Cardiac septum (tissue), 1 donor: ENCODE results near the gene POU3F3. TPM values are rescaled to one million over a fixed set of nuclear protein-coding genes. Genes with fewer than 3 reads are reported as not detected.

Source experiments
- DNase-seq: peaks from one replicate; pipeline ENCODE4 v3.0.0-alpha.2; 2020; ENCODE audit warnings: low spot score
- intact Hi-C: fragments of 100-400 bp; cut with DNase I; formaldehyde crosslinking; loops from one replicate; pipeline ENCODE4 v1.14.0; 2022
- total RNA-seq: library from RNA; stranded (reverse); fragmentation: NEBNext Ultra II Directional; extraction: Animal tissue kit (Norgen Biotek cat#: 25700); gene quantifications from one replicate; pipeline ENCODE4 v1.2.1, GENCODE V29; 2021
- donor health status: DM: no; HTN: no; CAD: no.

Gene POU3F3
- total RNA-seq, 1 donor from 2014 or later, result 0.11 TPM

DNA sequence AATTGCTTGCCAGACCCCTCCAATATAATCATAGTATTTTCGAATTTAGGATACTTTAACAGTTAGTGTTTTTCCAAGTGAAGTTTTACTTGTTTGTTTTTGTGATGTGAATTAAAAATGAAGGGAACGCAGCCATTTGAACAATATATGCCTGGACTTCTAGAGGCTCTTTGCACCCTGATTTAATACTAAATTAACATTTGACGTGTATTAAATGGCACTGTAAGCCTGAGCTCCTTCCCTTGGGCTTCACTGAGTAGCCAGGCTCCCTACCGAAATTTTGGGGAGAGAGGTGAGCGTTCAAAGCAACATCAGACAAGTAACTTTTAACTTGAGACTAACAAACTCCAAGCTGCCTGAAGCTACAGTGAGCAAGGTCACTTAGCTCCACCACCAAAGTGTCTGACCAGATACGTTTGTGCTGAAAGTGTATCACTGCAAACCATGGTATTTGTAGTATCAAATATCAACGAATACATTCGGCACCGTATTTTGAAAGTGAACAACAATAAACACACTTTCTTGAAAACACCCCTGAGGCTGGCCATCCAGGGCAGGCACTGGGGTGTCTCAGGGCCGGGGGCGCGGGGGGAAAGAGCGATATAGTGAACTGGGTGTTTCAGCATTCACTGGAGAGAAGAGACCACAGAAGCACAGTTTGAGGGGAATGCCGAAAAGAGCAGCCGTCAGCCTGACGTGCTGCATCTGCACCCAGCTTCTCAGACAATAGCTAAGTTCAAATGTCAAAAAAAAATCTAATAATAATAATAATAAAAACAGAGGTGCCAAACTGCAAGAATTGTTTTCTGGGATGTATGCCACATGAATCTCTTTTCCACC lies 7.7 kb upstream of the POU3F3 start:
- intact Hi-C loops, result no loop called here
- no peak for DNase-seq

GRCh38 chr2:104846786-104847585 lies 6.9 kb upstream of the POU3F3 start:
- no peak for DNase-seq
- intact Hi-C loops, result no loop called here

DNA sequence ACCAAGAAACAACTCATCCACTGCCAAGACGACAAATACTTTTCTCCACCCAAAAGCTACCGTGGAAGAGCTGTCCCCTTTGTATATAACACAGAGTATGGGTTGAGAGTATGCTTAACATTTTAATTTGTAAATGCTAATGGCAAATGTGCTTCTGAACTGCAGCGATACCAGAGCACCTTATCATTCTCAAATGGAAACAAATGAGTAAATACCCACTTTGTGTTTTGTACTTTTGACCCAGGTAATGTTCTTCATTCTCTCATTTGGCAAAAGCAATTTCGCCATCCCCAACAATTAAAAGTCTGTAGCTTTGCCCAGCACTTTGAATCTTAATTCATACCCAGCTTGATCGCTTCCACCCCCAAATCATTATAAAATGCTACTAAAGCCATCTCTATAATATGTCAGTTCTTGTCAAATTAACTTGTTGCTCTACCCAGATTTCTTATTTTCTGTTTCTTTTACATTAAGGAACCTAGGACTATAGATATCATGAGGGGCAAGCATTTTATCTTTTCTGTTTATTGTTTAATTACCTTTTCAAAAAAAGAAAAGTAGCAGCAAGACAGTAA lies 6.2 kb upstream of the POU3F3 start:
- intact Hi-C loops, result no loop called here
- no peak for DNase-seq

GRCh38 chr2:104848526-104848925 lies 5.4 kb upstream of the POU3F3 start:
- DNase-seq, result no peak
- intact Hi-C loops, result no loop called here

GRCh38 chr2:104849101-104849500 lies 4.8 kb upstream of the POU3F3 start:
- no peak for DNase-seq
- intact Hi-C loops, result no loop called here

DNA sequence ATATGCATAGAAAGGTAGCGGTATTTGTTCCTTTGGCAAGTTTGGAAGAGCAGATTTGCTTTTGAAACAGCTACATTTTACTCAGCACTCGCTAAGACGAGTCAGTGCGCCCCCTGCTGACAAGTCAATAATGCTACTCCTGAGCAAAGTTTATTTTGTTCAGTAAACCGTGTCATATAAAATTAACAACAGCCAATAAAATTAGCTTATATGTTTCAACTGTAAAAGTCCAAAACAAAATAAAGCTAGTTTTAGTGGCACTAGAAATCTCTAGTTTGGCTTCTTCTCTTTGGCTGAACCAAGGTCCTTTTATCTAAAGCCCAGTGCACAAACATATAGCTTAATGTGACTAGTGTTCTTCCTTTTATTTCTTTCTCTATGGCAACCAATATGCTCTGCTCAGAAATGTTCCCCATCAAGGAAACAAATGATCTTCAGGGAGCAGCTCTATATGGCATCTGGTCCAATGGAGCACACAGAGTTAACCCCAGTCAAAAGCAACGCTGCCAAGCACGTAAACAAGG lies 4.2 kb upstream of the POU3F3 start:
- DNase-seq, result no peak
- intact Hi-C loops, result loop anchor here (5.0 kb wide), 1 partner anchor 192 kb away; no protein-coding TSS in a partner anchor

GRCh38 chr2:104850361-104851290 lies 3.3 kb upstream of the POU3F3 start:
- intact Hi-C loops, result loop anchor here (5.0 kb wide), 1 partner anchor 193 kb away; no protein-coding TSS in a partner anchor
- DNase-seq, result no peak

- intact Hi-C loops, result loop anchor here (5.0 kb wide), 1 partner anchor 194 kb away; no protein-coding TSS in a partner anchor
- no peak for DNase-seq
These were observed 2.4 kb upstream of the POU3F3 start for GRCh38 chr2:104851291-104852089.

DNA sequence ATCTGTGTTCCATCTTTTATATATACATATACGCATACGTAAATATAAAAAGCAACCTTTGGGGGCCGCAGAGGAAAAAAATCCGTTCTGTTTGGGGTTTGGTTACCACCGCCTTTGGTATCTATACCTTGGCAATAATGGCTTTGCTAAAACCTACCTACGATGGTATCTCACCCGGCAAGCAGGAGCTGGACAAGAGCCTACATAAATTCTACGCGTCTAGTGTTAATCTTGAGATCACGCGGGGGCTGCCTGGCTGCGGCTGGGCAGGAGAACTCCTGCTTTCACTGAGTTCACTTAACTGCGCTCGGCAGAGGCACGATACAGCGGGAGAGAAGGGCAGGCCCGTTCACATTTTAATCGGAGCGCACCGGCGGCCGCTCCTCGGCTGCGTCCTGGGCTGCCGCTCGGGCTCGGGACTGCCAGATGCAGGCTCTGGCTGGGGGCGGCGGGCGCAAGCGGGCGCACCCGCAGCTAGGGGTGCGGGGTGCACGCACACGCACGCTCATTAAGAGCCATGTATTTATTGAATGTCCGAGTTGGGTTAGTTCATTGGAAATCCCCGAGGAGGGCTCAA lies 1.7 kb upstream of the POU3F3 start:
- DNase-seq, result no peak
- intact Hi-C loops, result loop anchor here (5.0 kb wide), 1 partner anchor 195 kb away; no protein-coding TSS in a partner anchor

GRCh38 chr2:104854498-104855220 lies 744 bp downstream of the POU3F3 start:
- intact Hi-C loops, result loop anchor here (5.0 kb wide), 1 partner anchor 197 kb away; no protein-coding TSS in a partner anchor
- DNase-seq, result no peak

DNA sequence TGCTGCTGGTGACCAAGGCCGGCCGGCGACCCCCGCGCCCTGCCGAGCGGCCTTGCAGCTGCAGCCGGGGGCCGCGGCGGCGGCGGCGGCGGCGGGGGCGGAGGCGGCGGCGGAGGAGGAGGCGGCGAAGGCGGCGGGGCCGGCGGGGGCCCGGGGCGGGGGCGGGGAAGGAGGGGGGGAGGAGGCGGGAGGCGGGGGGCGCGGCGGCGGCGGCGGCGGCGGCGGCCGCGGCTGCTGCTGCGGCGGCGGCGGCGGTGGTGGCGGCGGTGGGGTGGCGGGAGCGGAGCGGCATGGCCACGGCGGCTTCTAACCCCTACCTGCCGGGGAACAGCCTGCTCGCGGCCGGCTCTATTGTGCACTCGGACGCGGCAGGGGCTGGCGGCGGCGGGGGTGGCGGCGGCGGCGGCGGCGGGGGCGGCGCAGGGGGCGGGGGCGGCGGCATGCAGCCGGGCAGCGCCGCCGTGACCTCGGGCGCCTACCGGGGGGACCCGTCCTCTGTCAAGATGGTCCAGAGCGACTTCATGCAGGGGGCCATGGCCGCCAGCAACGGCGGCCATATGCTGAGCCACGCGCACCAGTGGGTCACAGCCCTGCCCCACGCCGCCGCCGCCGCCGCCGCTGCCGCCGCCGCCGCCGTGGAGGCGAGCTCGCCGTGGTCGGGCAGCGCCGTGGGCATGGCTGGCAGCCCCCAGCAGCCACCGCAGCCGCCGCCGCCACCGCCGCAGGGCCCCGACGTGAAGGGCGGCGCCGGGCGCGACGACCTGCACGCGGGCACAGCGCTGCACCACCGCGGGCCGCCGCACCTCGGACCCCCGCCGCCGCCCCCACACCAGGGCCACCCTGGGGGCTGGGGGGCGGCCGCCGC lies 1.5 kb downstream of the POU3F3 start:
- no peak for DNase-seq
- intact Hi-C loops, result no loop called here

GRCh38 chr2:104856086-104856972 lies 2.4 kb downstream of the POU3F3 start:
- intact Hi-C loops, result no loop called here
- no peak for DNase-seq

- DNase-seq, result no peak
- intact Hi-C loops, result no loop called here
These were observed 3.0 kb downstream of the POU3F3 start for GRCh38 chr2:104856973-104857261.

DNA sequence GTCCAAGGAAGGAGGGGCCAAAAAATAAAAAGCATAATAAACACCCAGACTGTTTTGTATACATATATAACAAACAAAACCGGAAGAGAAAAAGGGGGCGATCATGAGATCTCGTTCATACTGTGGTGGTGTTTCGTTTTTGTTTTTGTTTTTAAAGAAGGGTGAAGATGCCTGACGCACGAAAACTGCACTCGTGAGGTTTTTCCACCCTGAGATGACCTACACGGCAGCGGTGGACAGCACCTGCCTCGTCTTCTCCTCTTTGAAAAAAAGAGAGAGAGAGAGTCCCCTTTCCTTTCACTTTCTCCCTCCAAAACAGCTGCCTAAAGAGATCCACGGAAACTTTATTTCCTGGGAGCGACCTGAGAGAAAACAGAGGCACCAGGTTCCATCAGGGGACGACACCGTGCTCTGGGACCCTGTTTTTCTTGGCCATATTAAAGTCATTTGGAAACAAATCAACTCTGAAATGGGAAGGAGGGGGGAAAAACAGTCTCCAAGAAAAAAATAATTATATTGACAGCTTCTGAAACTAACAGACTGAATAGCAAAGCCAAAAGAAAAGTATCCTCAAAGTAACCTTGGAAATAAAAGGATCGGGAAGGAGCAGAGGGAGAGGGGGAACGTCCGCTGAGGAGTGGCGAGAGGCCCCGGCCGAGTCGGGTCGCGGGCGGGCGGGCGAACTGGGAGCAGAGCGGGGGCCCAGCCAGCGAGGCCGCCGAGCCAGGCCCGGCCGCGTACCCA lies 3.5 kb downstream of the POU3F3 start:
- intact Hi-C loops, result no loop called here
- DNase-seq, result no peak
